Stimulated activated CD8-positive, alpha-beta memory T cell treated with anti-CD3 and anti-CD28 coated beads, Interleukin-15, amount 100 ng/mL, for 4 hours (primary cell): ENCODE measurements around the gene LRRC4.

Experiments used
- DNase-seq, 2 donors: peaks; one replicate each; pipeline ENCODE4 v3.0.0-alpha.2; 2020; ENCODE audit warnings: low read depth in 2 of 2

Gene LRRC4

DNA sequence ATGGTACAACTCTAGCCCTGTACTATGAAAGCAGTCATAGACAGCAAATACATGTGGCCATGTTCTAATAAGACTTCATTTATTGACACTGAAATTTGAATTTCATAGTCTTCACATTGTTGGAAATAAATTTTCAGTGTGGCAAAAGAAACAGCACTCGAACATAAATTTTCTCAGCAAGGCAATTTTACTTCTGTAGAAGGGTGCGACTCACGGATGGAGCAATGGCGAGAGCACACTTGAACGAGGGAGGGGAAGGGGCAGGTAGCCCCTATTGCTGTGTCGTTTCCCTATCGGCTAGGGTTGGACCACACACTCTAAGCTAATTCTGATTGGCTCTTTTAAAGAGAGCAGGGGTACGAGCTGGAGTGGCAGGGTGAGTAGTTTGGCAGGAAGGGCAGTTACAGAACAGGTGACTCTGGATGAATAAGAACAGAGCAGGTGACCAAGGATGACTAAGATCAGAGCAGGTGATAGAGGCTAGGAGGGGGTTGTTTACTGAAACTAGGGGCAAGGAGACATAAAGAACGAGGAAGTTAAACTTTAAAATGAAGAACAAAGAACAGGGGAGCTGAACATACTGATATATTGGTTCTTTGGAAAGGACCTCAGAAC, 52.0 kb downstream of the LRRC4 start:
- no peak for DNase-seq

- DNase-seq: no peak
Observed at GRCh38 chr7:127978421-127978820, 52.8 kb downstream of the LRRC4 start.
